Measurements from ENCODE around the gene PTPRE. TPM values are rescaled to one million over a fixed set of nuclear protein-coding genes. Genes with fewer than 3 reads are reported as not detected.

Gene PTPRE
- total RNA-seq, 1 experiment from 2014 or later: 3.1 TPM

- TF ChIP-seq ZNF671 (CRISPR knock-in tag; IDR thresholded peaks at IDR 0.05): no peak
- no peak for TF ChIP-seq NFATC4 (CRISPR knock-in tag; IDR thresholded peaks at IDR 0.05)
- TF ChIP-seq HMGA2 (CRISPR knock-in tag; IDR thresholded peaks at IDR 0.05): no peak
- no peak for TF ChIP-seq ZNF532 (CRISPR knock-in tag; IDR thresholded peaks at IDR 0.05; ENCODE audit: borderline replicate concordance)
- TF ChIP-seq ERG (CRISPR knock-in tag; IDR thresholded peaks at IDR 0.05): no peak
- TF ChIP-seq ETV6 (CRISPR knock-in tag; IDR thresholded peaks at IDR 0.05): no peak
- no peaks in the 10 kb centered on the region for H3K4me1 Mint-ChIP-seq
- ChIA-PET CTCF (interaction anchor here (0.5 kb wide), 1 partner anchor 250 kb away, joined by 4 read pairs; no protein-coding TSS in a partner anchor), POLR2A (no interaction called here)
- DNase-seq (ENCODE audit: low spot score) (no peak), ATAC-seq (no peak)
- H3K9me3 Mint-ChIP-seq: peaks cover 13% of the 10 kb centered on the region
- H3K4me3 Mint-ChIP-seq: no peak overlapping the region
- no peak overlapping the region for H3K27ac Mint-ChIP-seq
- no peaks in the 10 kb centered on the region for H3K36me3 Mint-ChIP-seq
- H3K27me3 Mint-ChIP-seq (ENCODE audit: low read depth): no peaks in the 10 kb centered on the region; the same call in 1 of the 2 replicates
These were observed 38.4 kb downstream of the PTPRE start for GRCh38 chr10:127945341-127945758.

GRCh38 chr10:127945948-127946711, 39.2 kb downstream of the PTPRE start:
- peaks cover 13% of the 10 kb centered on the region for H3K9me3 Mint-ChIP-seq
- no peaks in the 10 kb centered on the region for H3K36me3 Mint-ChIP-seq
- POLR2A ChIA-PET: no interaction called here
- no peak overlapping the region for H3K27ac Mint-ChIP-seq
- no peak overlapping the region for H3K4me3 Mint-ChIP-seq
- TF ChIP-seq ESRRA (CRISPR knock-in tag; IDR thresholded peaks at IDR 0.05; ENCODE audit: borderline replicate concordance): no peak
- no peak for TF ChIP-seq ZNF263 (CRISPR knock-in tag; IDR thresholded peaks at IDR 0.05; ENCODE audit: low read depth)
- no peak for TF ChIP-seq GABPB1 (CRISPR knock-in tag; IDR thresholded peaks at IDR 0.05)
- TF ChIP-seq ZNF121 (CRISPR knock-in tag; IDR thresholded peaks at IDR 0.05): no peak
- TF ChIP-seq ZNF317 (CRISPR knock-in tag; IDR thresholded peaks at IDR 0.05; ENCODE audit: borderline replicate concordance, low read depth): no peak
- TF ChIP-seq FOXK1 (CRISPR knock-in tag; IDR thresholded peaks at IDR 0.05): no peak
- no peak for TF ChIP-seq ZNF671 (CRISPR knock-in tag; IDR thresholded peaks at IDR 0.05)
- no peak for TF ChIP-seq MLX (CRISPR knock-in tag; IDR thresholded peaks at IDR 0.05)
- ATAC-seq: no peak
- no peak for DNase-seq (ENCODE audit: low spot score)
- H3K27me3 Mint-ChIP-seq (ENCODE audit: low read depth): no peaks in the 10 kb centered on the region; the same call in 1 of the 2 replicates
- no peaks in the 10 kb centered on the region for H3K4me1 Mint-ChIP-seq
- CTCF ChIA-PET: no interaction called here

- H3K27ac Mint-ChIP-seq: no peak overlapping the region
- no peak overlapping the region for H3K4me3 Mint-ChIP-seq
- no peak for DNase-seq (ENCODE audit: low spot score)
- ATAC-seq: no peak
- H3K9me3 Mint-ChIP-seq: peaks cover 13% of the 10 kb centered on the region
- CTCF ChIA-PET: no interaction called here
- POLR2A ChIA-PET: no interaction called here
- no peaks in the 10 kb centered on the region for H3K4me1 Mint-ChIP-seq
- H3K27me3 Mint-ChIP-seq (ENCODE audit: low read depth): no peaks in the 10 kb centered on the region; the same call in 1 of the 2 replicates
- no peaks in the 10 kb centered on the region for H3K36me3 Mint-ChIP-seq
- TF ChIP-seq ARID4B (CRISPR knock-in tag; IDR thresholded peaks at IDR 0.05; ENCODE audit: borderline replicate concordance): no peak
- TF ChIP-seq CREB1 (CRISPR knock-in tag; IDR thresholded peaks at IDR 0.05): no peak
- no peak for TF ChIP-seq ATF3 (CRISPR knock-in tag; conservative IDR thresholded peaks at IDR 0.05)
- no peak for TF ChIP-seq SMAD3 (CRISPR knock-in tag; IDR thresholded peaks at IDR 0.05; ENCODE audit: borderline replicate concordance)
- no peak for TF ChIP-seq ZNF512 (CRISPR knock-in tag; IDR thresholded peaks at IDR 0.05; ENCODE audit: borderline replicate concordance)
These were observed 40.3 kb downstream of the PTPRE start for GRCh38 chr10:127947211-127947610.
